Measurements from ENCODE around the gene TTC29. TPM values are rescaled to one million over a fixed set of nuclear protein-coding genes. Genes with fewer than 3 reads are reported as not detected.

TTC29 gene
- not detected for total RNA-seq

- H3K27me3 ChIP-seq, result peaks cover 4% of the 10 kb centered on the region
- ATAC-seq, result peak; percentile 98
- TF ChIP-seq CTCF (IDR thresholded peaks at IDR 0.05), result no peak
- TF ChIP-seq POLR2A (IDR thresholded peaks at IDR 0.05), result no peak
- TF ChIP-seq POLR2AphosphoS5 (IDR thresholded peaks at IDR 0.05), result no peak
- no peak for TF ChIP-seq EP300 (IDR thresholded peaks at IDR 0.05)
- no peaks in the 10 kb centered on the region for H3K36me3 ChIP-seq
- WGBS, 2 donors (ENCODE audit: low coverage in 1 of 2), result 1 to 2% methylated on average over 7 to 14 of the region's 39 CpGs
- H3K9me3 ChIP-seq, result no peaks in the 10 kb centered on the region
- peaks cover 3 to 19% (median 13%) of the 10 kb centered on the region in 3 donors for H3K4me1 ChIP-seq
- H3K27ac ChIP-seq, result peak within 1 kb of the TSS in 1 of 4 donors; percentile 1
- H3K4me3 ChIP-seq, result peak within 1 kb of the TSS; percentile 41 to 52
Measured at GRCh38 chr4:146945556-146946374, at the start of gene TTC29. Gene TTC29 (minus strand): TSS chr4:146945864. CDS start chr4:146939895, 5,969 bp downstream.

GRCh38 chr4:146981651-146982050 lies 36.0 kb upstream of the TTC29 start:
- 39 to 52% methylated on average over 3 of the region's 4 CpGs for WGBS, 2 donors (ENCODE audit: low coverage in 1 of 2)
- ATAC-seq, result no peak

GRCh38 chr4:146978641-146979040 lies 33.0 kb upstream of the TTC29 start:
- no peaks in the 10 kb centered on the region for H3K36me3 ChIP-seq
- TF ChIP-seq POLR2A (IDR thresholded peaks at IDR 0.05) (no peak), POLR2AphosphoS5 (IDR thresholded peaks at IDR 0.05) (no peak), CTCF (IDR thresholded peaks at IDR 0.05) (no peak), EP300 (IDR thresholded peaks at IDR 0.05) (no peak)
- no peak for ATAC-seq
- H3K4me3 ChIP-seq, result no peak overlapping the region
- no peaks in the 10 kb centered on the region for H3K9me3 ChIP-seq
- H3K27ac ChIP-seq, result no peak overlapping the region
- H3K4me1 ChIP-seq, result no peaks in the 10 kb centered on the region
- no peaks in the 10 kb centered on the region for H3K27me3 ChIP-seq
- 46 to 71% methylated on average over 3 to 4 of the region's 4 CpGs for WGBS, 2 donors (ENCODE audit: low coverage in 1 of 2)

More at GRCh38 chr4:146981651-146982050, 36.0 kb upstream of the TTC29 start:
- Histone ChIP-seq H3K4me1 (no peaks in the 10 kb centered on the region), H3K27me3 (no peaks in the 10 kb centered on the region), H3K27ac (no peak overlapping the region), H3K4me3 (no peak overlapping the region), H3K9me3 (no peaks in the 10 kb centered on the region), H3K36me3 (no peaks in the 10 kb centered on the region)
- TF ChIP-seq CTCF (IDR thresholded peaks at IDR 0.05) (no peak), POLR2A (IDR thresholded peaks at IDR 0.05) (no peak), POLR2AphosphoS5 (IDR thresholded peaks at IDR 0.05) (no peak), EP300 (IDR thresholded peaks at IDR 0.05) (no peak)

GRCh38 chr4:146976145-146976544 lies 30.5 kb upstream of the TTC29 start:
- ATAC-seq, result no peak
- Histone ChIP-seq H3K36me3 (no peaks in the 10 kb centered on the region), H3K27ac (no peak overlapping the region), H3K27me3 (no peaks in the 10 kb centered on the region), H3K9me3 (no peaks in the 10 kb centered on the region), H3K4me1 (no peaks in the 10 kb centered on the region), H3K4me3 (no peak overlapping the region)
- 22 to 46% methylated on average over 1 of the region's 1 CpG for WGBS, 2 donors (ENCODE audit: low coverage in 1 of 2)
- no peak for TF ChIP-seq CTCF (IDR thresholded peaks at IDR 0.05)
- TF ChIP-seq EP300 (IDR thresholded peaks at IDR 0.05), result no peak
- no peak for TF ChIP-seq POLR2AphosphoS5 (IDR thresholded peaks at IDR 0.05)
- no peak for TF ChIP-seq POLR2A (IDR thresholded peaks at IDR 0.05)

GRCh38 chr4:146975527-146975926 lies 29.9 kb upstream of the TTC29 start:
- Histone ChIP-seq H3K4me1 (no peaks in the 10 kb centered on the region), H3K27ac (no peak overlapping the region), H3K36me3 (no peaks in the 10 kb centered on the region), H3K27me3 (no peaks in the 10 kb centered on the region), H3K4me3 (no peak overlapping the region), H3K9me3 (no peaks in the 10 kb centered on the region)
- ATAC-seq, result no peak
- TF ChIP-seq EP300 (IDR thresholded peaks at IDR 0.05) (no peak), POLR2AphosphoS5 (IDR thresholded peaks at IDR 0.05) (no peak), CTCF (IDR thresholded peaks at IDR 0.05) (no peak), POLR2A (IDR thresholded peaks at IDR 0.05) (no peak)
- 57 to 89% methylated on average over 1 of the region's 1 CpG for WGBS, 2 donors (ENCODE audit: low coverage in 1 of 2)
